A549 (cell line): ENCODE measurements around the gene PEDS1. TPM values are rescaled to one million over a fixed set of nuclear protein-coding genes. Genes with fewer than 3 reads are reported as not detected.
A peak's percentile ranks its signal among the peaks of the same experiment; 100 is the strongest.

Source experiments
- ATAC-seq, 2 experiments: fragments of 200-7000 bp in 1 of 2; fragments of >200 bp in 1 of 2; cut with Nextera tagmentation in 1 of 2; cut with Tn5 transposase in 1 of 2; 3 replicates each; pipeline versions ENCODE4 v1.8.0 to v1.9.1; 2018 to 2020; ENCODE audit warnings: mild to moderate bottlenecking in 1 of 2, moderate library complexity in 1 of 2
- CTCF ChIA-PET: fragments of 300-600 bp; sonication (Branson Sonifier 250); formaldehyde crosslinking; extraction: SDS; loops from one replicate; lab custom pipeline; 2021; ENCODE audit warnings: antibody characterized with exemption, inconsistent platforms; lab: Yijun Ruan, JAX
- POLR2A ChIA-PET: fragments of 350-600 bp; formaldehyde crosslinking; extraction: SDS; loops from one replicate; lab custom pipeline; 2021; ENCODE audit warnings: antibody characterized with exemption, inconsistent platforms; lab: Yijun Ruan, JAX
- DNase-seq, 2 experiments: peaks; one replicate each; pipeline versions ENCODE4 v3.0.0 to v3.0.0-alpha.2; 2011 to 2016; ENCODE audit warnings: low read depth in 1 of 2, low spot score in 1 of 2
- FAIRE-seq: peaks from 2 replicates; lab custom pipeline; 2011; peaks lifted over from hg19 to GRCh38; lab: Jason Lieb, UNC
- H3K27ac ChIP-seq, 2 experiments: fragments of >200 bp; sonication (Bioruptor Twin); formaldehyde crosslinking; 3 replicates each; pipeline ENCODE4 v1.5.1; 2016 to 2017
- H3K4me1 ChIP-seq: fragments of >200 bp; sonication (Bioruptor Twin); formaldehyde crosslinking; 3 replicates; pipeline ENCODE4 v1.6.1; 2016
- H3K4me2 ChIP-seq: fragments of >200 bp; sonication (Bioruptor Twin); formaldehyde crosslinking; 3 replicates; pipeline ENCODE4 v1.6.1; 2016
- H3K4me3 ChIP-seq: fragments of >200 bp; sonication (Bioruptor Twin); formaldehyde crosslinking; 3 replicates; pipeline ENCODE4 v1.5.1; 2016
- H3K9me3 ChIP-seq: fragments of >200 bp; sonication (Bioruptor Twin); formaldehyde crosslinking; 3 replicates; pipeline ENCODE4 v1.6.1; 2016
- BCL3 ChIP-seq: fragments of >200 bp; sonication (Bioruptor Twin); formaldehyde crosslinking; IDR thresholded peaks from 3 replicates; pipeline ENCODE4 v1.6.1; 2016
- CBX2 ChIP-seq: fragments of 200-600 bp; sonication (generic); IDR thresholded peaks from 2 replicates; pipeline ENCODE4 v1.6.1; 2016; ENCODE audit warnings: low read depth, mild to moderate bottlenecking, borderline replicate concordance
- CBX8 ChIP-seq: fragments of 200-600 bp; sonication (generic); IDR thresholded peaks from 2 replicates; pipeline ENCODE4 v1.6.1; 2016
- CHD2 ChIP-seq: fragments of 150-350 bp; IDR thresholded peaks from 2 replicates; pipeline ENCODE4 v1.6.1; 2014; ENCODE audit warnings: low read length; ENCODE audit not compliant: partially characterized antibody
- CHD4 ChIP-seq: fragments of 200-600 bp; sonication (generic); IDR thresholded peaks from 2 replicates; pipeline ENCODE4 v1.6.1; 2016; ENCODE audit warnings: antibody characterized with exemption, mild to moderate bottlenecking, borderline replicate concordance
- EHF ChIP-seq: fragments of 250-450 bp; sonication (Bioruptor Pico); IDR thresholded peaks from 2 replicates; pipeline ENCODE4 v1.5.0; 2020; ENCODE audit warnings: mild to moderate bottlenecking
- EHMT2 ChIP-seq: fragments of 200-600 bp; sonication (generic); IDR thresholded peaks from 2 replicates; pipeline ENCODE4 v1.6.1; 2016; ENCODE audit warnings: antibody characterized with exemption, low read depth, mild to moderate bottlenecking, moderate library complexity
- ELK1 ChIP-seq: fragments of 150-350 bp; IDR thresholded peaks from 2 replicates; pipeline ENCODE4 v1.6.1; 2014; ENCODE audit warnings: low read depth, mild to moderate bottlenecking, low read length
- EP300 ChIP-seq, 2 experiments: fragments of >200 bp; sonication (Bioruptor Twin); formaldehyde crosslinking; IDR thresholded peaks; 2 replicates in 1 of 2; 3 replicates in 1 of 2; pipeline ENCODE4 v1.6.1; 2016 to 2017
- ESRRA ChIP-seq: fragments of 150-350 bp; IDR thresholded peaks from 2 replicates; pipeline ENCODE4 v1.6.1; 2014; ENCODE audit warnings: mild to moderate bottlenecking, low read length, borderline replicate concordance
- GATA3 ChIP-seq: IDR thresholded peaks from 2 replicates; pipeline ENCODE4 v1.6.1; 2012; ENCODE audit warnings: borderline replicate concordance
- HDAC2 ChIP-seq: fragments of 200-600 bp; sonication (generic); IDR thresholded peaks from 2 replicates; pipeline ENCODE4 v1.6.1; 2016
- HEYL ChIP-seq: fragments of 250-450 bp; sonication (Bioruptor Pico); IDR thresholded peaks from 2 replicates; pipeline ENCODE4 v1.8.0; 2021; ENCODE audit warnings: mild to moderate bottlenecking, moderate library complexity
- HMGXB4 ChIP-seq: fragments of 250-450 bp; sonication (Bioruptor Pico); IDR thresholded peaks from 2 replicates; pipeline ENCODE4 v1.5.0; 2021; ENCODE audit warnings: mild to moderate bottlenecking, moderate library complexity, borderline replicate concordance
- HOXA7 ChIP-seq: fragments of 250-450 bp; sonication (Bioruptor Pico); IDR thresholded peaks from 2 replicates; pipeline ENCODE4 v1.5.0; 2020; ENCODE audit warnings: mild to moderate bottlenecking, moderate library complexity
- HOXB13 ChIP-seq: fragments of 250-450 bp; sonication (Bioruptor Pico); IDR thresholded peaks from 2 replicates; pipeline ENCODE4 v1.5.0; 2020; ENCODE audit warnings: low read depth, mild to moderate bottlenecking, moderate library complexity
- JUN ChIP-seq, 2 experiments: fragments of >200 bp; sonication (Bioruptor Twin); formaldehyde crosslinking; IDR thresholded peaks; 2 replicates in 1 of 2; 3 replicates in 1 of 2; pipeline ENCODE4 v1.6.1; 2016 to 2017
- JUNB ChIP-seq: fragments of >200 bp; sonication (Bioruptor Twin); formaldehyde crosslinking; IDR thresholded peaks from 2 replicates; pipeline ENCODE4 v1.6.1; 2016
- KDM1A ChIP-seq: fragments of 200-600 bp; sonication (generic); IDR thresholded peaks from 2 replicates; pipeline ENCODE4 v1.6.1; 2016; ENCODE audit warnings: low read depth, mild to moderate bottlenecking
- MAFK ChIP-seq: fragments of 450-650 bp; IDR thresholded peaks from 2 replicates; pipeline ENCODE4 v1.6.1; 2014; ENCODE audit not compliant: partially characterized antibody
- MAX ChIP-seq: IDR thresholded peaks from 2 replicates; pipeline ENCODE4 v1.6.1; 2012
- NR3C1 ChIP-seq: fragments of >200 bp; sonication (Bioruptor Twin); formaldehyde crosslinking; IDR thresholded peaks from 3 replicates; pipeline ENCODE4 v1.6.1; 2017
- PBX3 ChIP-seq: IDR thresholded peaks from 2 replicates; pipeline ENCODE4 v1.6.1; 2012
- PHF8 ChIP-seq: fragments of 200-600 bp; sonication (generic); IDR thresholded peaks from 2 replicates; pipeline ENCODE4 v1.6.1; 2016; ENCODE audit warnings: low read depth, mild to moderate bottlenecking, antibody characterized with exemption, moderate library complexity, borderline replicate concordance
- RAD21 ChIP-seq, 2 experiments: fragments of >200 bp in 1 of 2; sonication (Bioruptor Twin) in 1 of 2; formaldehyde crosslinking in 1 of 2; IDR thresholded peaks in 1 of 2; conservative IDR thresholded peaks in 1 of 2; 2 replicates in 1 of 2; 3 replicates in 1 of 2; pipeline ENCODE4 v1.6.1; 2012 to 2018; ENCODE audit warnings: inconsistent platforms in 1 of 2
- RARB ChIP-seq: fragments of 250-450 bp; sonication (Bioruptor Pico); IDR thresholded peaks from 2 replicates; pipeline ENCODE4 v1.8.0; 2021; ENCODE audit warnings: mild to moderate bottlenecking, moderate library complexity
- RCOR1 ChIP-seq: fragments of 150-350 bp; IDR thresholded peaks from 2 replicates; pipeline ENCODE4 v1.6.1; 2014; ENCODE audit warnings: antibody characterized with exemption, low read length, low read depth
- SMC3 ChIP-seq: fragments of >200 bp; sonication (Bioruptor Twin); formaldehyde crosslinking; IDR thresholded peaks from 3 replicates; pipeline ENCODE4 v1.6.1; 2018; ENCODE audit warnings: inconsistent platforms
- SREBF2 ChIP-seq: fragments of 450-650 bp; IDR thresholded peaks from 2 replicates; pipeline ENCODE4 v1.6.1; 2014; ENCODE audit warnings: mild to moderate bottlenecking, moderate library complexity
- TFCP2L1 ChIP-seq: fragments of 250-450 bp; sonication (Bioruptor Pico); IDR thresholded peaks from 2 replicates; pipeline ENCODE4 v1.5.0; 2021; ENCODE audit warnings: mild to moderate bottlenecking
- ZFP36 ChIP-seq: fragments of 450-650 bp; IDR thresholded peaks from 2 replicates; pipeline ENCODE4 v1.6.1; 2014; ENCODE audit warnings: borderline replicate concordance; ENCODE audit not compliant: partially characterized antibody
- ZNF302 ChIP-seq: fragments of 250-450 bp; sonication (Bioruptor Pico); IDR thresholded peaks from 2 replicates; pipeline ENCODE4 v1.9.0; 2021; ENCODE audit warnings: inconsistent platforms, mild to moderate bottlenecking, moderate library complexity
- WGBS: methylation state at CpG from one replicate; pipeline ENCODE4 v1.1.6; 2017; ENCODE audit errors: missing lambda C conversion rate; 5-methylcytosine and 5-hydroxymethylcytosine counted together
- polyA plus RNA-seq, 4 experiments: library from polyadenylated mRNA; depleted of rRNA in 3 of 4; stranded (reverse); fragments of >200 nt; fragmentation: RNase III in 1 of 4; extraction: RNeasy Plus Mini Kit Qiagen cat#74134 plus additional on column Dnase treatment in 1 of 4; gene quantifications; 2 replicates in 3 of 4; 3 replicates in 1 of 4; pipeline ENCODE4 v1.2.3, GENCODE V29; 2011 to 2017

Gene PEDS1
- polyA plus RNA-seq, 2 of the 4 experiments (the other 2 are of a cell fraction), result 24.5 to 25.8 TPM

GRCh38 chr20:50188287-50188688, 34.8 kb upstream of the PEDS1 start:
- H3K27ac ChIP-seq, result peak overlapping the region; percentile 97 to 98
- H3K4me3 ChIP-seq, result no peak overlapping the region
- no peak for DNase-seq
- no peak for FAIRE-seq
- TF ChIP-seq CBX2 (no peak), ZFP36 (peak; percentile 83), KDM1A (peak; percentile 50; the same call in 1 of the 2 replicates), MAX (no peak), TFCP2L1 (CRISPR knock-in tag) (peak; percentile 56; the same call in 1 of the 2 replicates), JUNB (no peak)
- TF ChIP-seq, all 56 proteins: peak for 3
- Histone ChIP-seq H3K9me3 (no peaks in the 10 kb centered on the region), H3K4me2 (peak overlapping the region; percentile 67; the same call in 2 of the 3 replicates), H3K4me1 (peaks cover 42% of the 10 kb centered on the region)
- ChIA-PET POLR2A (interaction anchor here (1.5 kb wide), 1 partner anchor 274 kb away, joined by 5 read pairs; no protein-coding TSS in a partner anchor), CTCF (interaction anchor here (0.9 to 27.5 kb wide), 30 partner anchors 10 to 600 kb away, joined by 3 to 1085 read pairs (median 4); partner anchors contain the start of gene UBE2V1)
- ATAC-seq, result no peak
- 91% methylated on average over 6 of the region's 6 CpGs for WGBS

GRCh38 chr20:50187403-50188051, 34.0 kb upstream of the PEDS1 start:
- WGBS, result 19% methylated on average over 9 of the region's 12 CpGs
- no peak overlapping the region for H3K4me3 ChIP-seq
- ATAC-seq (peak; percentile 7 to 8; a peak in 3 of 6 replicates), FAIRE-seq (no peak), DNase-seq (peak in 1 of 2 experiments; percentile 88)
- no peaks in the 10 kb centered on the region for H3K9me3 ChIP-seq
- POLR2A ChIA-PET, result no interaction called here
- peak overlapping the region; percentile 97 to 98 for H3K27ac ChIP-seq
- CTCF ChIA-PET, result interaction anchor here (0.6 to 27.5 kb wide), 40 partner anchors 9 to 728 kb away, joined by 3 to 1085 read pairs (median 4); partner anchors contain the start of gene UBE2V1
- peaks cover 42% of the 10 kb centered on the region for H3K4me1 ChIP-seq
- peak overlapping the region; percentile 67 for H3K4me2 ChIP-seq
- no peak for TF ChIP-seq HOXB13 (CRISPR knock-in tag)
- peak; percentile 45; the same call in 1 of the 2 replicates for TF ChIP-seq GATA3
- no peak for TF ChIP-seq ESRRA
- TF ChIP-seq PBX3, result no peak
- TF ChIP-seq CHD4, result no peak
- TF ChIP-seq ZNF302 (CRISPR knock-in tag), result no peak
- no peak for TF ChIP-seq SREBF2
- no peak for TF ChIP-seq ELK1
- TF ChIP-seq PHF8, result no peak
- TF ChIP-seq NR3C1, result no peak
- TF ChIP-seq EHF (CRISPR knock-in tag), result no peak
- no peak for TF ChIP-seq EHMT2
- TF ChIP-seq MAX, result peak; percentile 35; the same call in 1 of the 2 replicates
- TF ChIP-seq RAD21 (conservative IDR thresholded peaks at IDR 0.05 in 1 of 2, IDR thresholded peaks at IDR 0.05 in 1 of 2), result no peak; a peak in 1 of 5 replicates
- TF ChIP-seq EP300 (IDR thresholded peaks at IDR 0.05), result peak; percentile 87 to 90; a peak in 4 of 5 replicates
- TF ChIP-seq CHD2, result peak; percentile 34
- no peak for TF ChIP-seq MAFK
- TF ChIP-seq SMC3, result peak; percentile 26; the same call in 1 of the 3 replicates
- TF ChIP-seq HDAC2, result no peak
- no peak for TF ChIP-seq HMGXB4 (CRISPR knock-in tag)
- no peak for TF ChIP-seq HOXA7 (CRISPR knock-in tag)
- peak in 1 of 2 experiments; percentile 89; a peak in 4 of 5 replicates for TF ChIP-seq JUN (IDR thresholded peaks at IDR 0.05)
- no peak for TF ChIP-seq HEYL
- no peak for TF ChIP-seq CBX2
- no peak for TF ChIP-seq RCOR1
- no peak for TF ChIP-seq CBX8
- no peak for TF ChIP-seq RARB (CRISPR knock-in tag)
- 0 out of 3 replicates have a peak, but pooled peaks have one; percentile 75 for TF ChIP-seq BCL3
